T-helper 1 cell treated with Interleukin-12 subunit alpha and Interleukin-12 subunit beta and Interleukin-4 antibody, amounts not matched to agents 30 ng/mL and 1 ng/mL, for 36 hours (primary cell): ENCODE results near the gene NPTN. TPM values are rescaled to one million over a fixed set of nuclear protein-coding genes. Genes with fewer than 3 reads are reported as not detected.
"Not testable (repeated sequence)": the region's sequence is repeated elsewhere in the genome, so short reads cannot be mapped to it uniquely, and the experiment has no call there.

Source experiments
- intact Hi-C: fragments of 100-400 bp; cut with micrococcal nuclease; formaldehyde crosslinking; loops from one replicate; pipeline ENCODE4 v1.15.1; 2024
- total RNA-seq: library from RNA; stranded (reverse); gene quantifications from 2 replicates; pipeline ENCODE4 v1.2.3, GENCODE V29; 2022

Gene NPTN
- total RNA-seq, 1 donor from 2014 or later = 83.2 TPM

DNA sequence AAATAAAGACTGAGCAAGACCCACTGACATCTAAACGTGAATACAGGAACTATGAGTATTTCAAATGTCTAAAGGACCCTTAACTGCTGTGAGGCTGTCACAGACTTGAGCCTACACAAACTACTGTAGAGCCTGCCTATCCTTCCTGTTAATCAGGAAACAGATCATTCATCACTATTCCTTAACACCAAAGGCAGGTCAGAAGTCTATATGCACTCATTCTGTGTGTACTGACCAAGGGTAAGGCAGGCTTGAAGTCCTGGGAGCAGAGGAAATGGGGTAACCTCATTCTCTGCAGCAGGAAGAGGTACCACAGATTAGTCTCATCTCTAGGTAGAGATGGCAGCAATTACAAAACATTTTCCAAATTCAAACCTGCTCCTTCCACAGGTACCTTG lies 30.7 kb downstream of the NPTN start:
- intact Hi-C loops = loop anchor here (5.0 kb wide), 1 partner anchor 40 kb away; no protein-coding TSS in a partner anchor

DNA sequence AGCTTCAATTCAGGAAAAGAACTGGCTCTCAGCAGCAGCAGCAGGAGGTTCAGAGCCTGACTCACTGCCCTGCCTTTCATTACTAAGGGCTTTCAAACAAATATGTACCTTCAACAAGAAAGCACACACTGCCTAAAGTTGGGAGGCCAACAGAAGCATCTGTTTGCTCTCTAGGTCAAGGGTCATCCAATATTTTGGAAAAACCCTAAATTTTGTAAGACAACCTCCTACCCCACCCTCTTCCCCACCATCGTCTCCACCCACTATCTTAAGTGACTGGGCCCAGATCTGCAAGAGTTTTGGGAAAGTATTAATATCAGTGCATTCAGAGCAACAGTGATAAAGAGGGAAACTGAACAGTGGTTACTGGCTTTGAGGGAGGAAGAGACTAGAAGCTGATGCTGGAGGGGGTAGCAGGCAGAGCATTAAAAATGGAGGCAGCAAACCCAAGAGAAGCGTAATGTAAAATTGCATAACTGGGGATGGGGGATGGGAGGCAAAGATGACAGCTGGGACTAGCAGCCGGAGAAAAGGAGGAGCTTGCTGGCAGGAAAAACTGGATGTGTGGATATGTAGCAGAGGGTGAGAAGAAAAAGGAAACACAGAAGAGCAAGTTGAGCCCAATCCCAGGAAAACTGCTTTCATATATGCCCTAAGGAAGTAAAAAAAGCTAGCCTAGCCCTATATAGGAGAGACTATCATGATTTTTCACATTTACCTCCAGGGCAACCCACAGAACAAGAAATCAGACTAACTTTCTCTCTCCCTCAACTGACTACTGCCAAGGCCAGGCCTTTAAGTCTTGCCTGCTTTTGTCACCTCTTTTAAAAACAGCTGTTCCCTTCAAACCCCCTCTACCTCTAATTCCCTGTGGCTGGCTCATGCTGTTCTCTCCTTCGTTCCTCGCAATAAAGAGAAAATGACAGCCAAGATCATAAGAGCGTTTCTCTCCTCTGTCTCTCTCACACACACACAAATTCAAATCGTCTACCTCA lies 31.4 kb downstream of the NPTN start:
- intact Hi-C loops = loop anchor here (5.0 kb wide), 1 partner anchor 39 kb away; no protein-coding TSS in a partner anchor

DNA sequence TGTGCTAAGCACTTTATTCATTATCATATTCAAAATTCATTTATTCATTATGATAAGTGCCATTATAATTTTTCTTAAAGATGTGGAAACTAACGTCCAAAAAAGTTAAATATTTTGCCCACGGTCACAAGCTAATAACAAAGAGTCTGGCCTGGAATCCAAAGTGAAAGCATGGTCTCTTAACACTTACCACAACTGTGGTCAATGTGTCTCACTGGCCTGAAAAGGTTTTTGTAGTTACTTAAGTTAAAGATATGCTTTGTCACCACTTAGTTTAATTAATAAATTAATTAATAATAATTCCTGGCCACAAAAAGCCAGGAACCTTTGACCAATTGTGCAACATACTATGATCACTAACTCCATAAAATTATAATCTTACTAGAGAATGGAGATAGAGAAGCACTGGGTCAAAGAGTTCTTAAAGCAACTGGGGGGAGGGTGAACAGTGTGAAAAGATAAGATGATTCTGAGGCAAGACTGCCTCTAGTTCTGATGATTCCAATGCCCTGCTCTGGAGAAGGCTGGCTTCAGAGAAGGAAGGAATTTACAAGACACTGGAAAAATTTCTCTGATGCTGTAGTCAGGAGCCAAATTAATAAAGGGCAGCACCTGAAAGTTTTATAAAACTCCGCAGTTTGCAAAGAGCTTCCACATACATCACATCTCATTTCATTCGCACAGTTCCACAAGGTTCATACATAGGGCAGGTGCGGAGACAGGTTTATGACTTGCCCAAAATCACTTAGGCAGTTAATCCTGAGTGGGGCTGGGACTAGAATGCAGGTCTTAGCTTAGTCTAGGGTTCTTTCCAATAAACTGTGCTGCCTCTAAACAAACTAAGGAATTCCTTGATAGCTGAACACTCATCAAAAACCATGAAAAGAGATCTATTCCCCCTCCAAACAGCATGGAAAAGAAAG lies 32.5 kb downstream of the NPTN start:
- intact Hi-C loops = loop anchor here (5.0 kb wide), 1 partner anchor 38 kb away; no protein-coding TSS in a partner anchor

- intact Hi-C loops = loop anchor here (5.0 kb wide), 1 partner anchor 38 kb away; no protein-coding TSS in a partner anchor
Measured at GRCh38 chr15:73599934-73600333, 33.3 kb downstream of the NPTN start.

DNA sequence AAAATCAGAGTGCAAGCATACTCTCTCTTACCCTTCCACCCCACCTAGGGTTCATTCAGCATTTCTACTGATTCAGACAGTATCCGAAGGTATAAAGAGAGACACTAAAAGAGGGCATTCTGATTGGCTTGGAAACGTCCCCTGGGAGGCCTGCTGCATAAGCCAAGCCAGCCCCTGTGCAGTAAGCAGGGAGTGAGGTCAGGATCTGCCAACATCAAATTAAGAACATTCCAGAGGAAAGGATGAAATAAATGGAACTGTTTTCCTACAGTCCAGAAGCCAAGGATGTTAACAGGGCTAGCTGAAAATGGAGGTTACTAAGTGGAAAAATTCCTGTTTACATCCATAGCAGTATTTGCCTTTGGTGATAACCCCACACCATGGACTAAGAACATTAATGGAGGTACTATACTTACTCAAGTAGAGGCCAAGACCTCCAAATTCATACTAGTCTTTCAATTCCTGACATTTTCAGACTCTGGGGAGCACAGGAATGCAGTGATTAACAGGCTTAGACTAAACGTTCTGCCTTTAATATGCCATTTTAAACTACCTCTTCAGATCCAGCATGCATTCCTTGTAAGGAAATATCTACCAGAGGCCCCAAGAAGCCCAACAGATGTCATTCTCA lies 34.5 kb downstream of the NPTN start:
- intact Hi-C loops = no loop called here

DNA sequence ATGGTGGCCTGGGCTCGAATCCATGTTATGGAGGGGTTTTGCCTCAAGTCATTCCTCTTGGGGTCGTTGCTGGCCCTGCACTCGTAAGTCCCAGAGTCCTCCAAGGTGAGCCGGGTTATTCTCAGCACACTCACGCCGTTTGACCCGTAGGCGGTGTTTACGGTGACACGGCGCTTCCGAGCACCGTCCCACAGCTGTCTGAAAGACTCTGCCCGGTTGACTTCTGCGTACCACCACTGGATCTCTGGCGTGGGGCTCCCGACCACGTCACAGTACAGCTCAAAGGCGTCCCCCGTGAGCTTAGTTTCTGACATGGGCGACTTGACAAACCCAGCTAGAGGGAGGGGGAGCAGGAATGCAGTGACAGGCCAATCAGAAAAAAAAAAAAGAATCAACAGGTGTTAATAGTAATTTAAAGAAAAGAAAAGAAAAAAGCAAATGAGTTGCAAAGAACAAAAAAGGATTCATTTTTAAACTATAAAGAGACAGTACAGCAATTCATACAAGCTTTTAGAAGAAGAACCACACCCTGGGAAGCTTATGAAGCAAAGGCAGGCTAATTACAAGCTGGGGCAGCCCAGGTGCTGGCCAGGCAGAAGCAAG lies 36.1 kb downstream of the NPTN start:
- intact Hi-C loops = no loop called here

DNA sequence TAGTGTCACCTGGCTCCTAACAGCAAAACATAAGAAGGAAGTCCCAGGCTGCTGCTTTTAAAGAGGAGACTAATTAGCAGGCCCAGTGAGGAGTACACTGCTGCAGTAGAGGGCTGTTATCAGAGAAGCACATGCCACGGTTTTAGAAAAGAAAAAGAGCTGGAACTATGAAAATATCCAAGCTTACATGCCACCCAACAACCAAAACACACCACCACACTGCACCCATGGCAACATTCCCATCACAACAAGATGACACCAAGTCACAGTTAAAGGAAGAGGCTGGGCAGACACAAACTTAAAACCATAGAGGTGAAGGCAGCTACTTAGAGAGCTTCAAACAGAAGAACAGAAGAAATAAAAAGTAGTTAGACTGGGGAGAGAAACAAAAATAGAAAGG lies 37.0 kb downstream of the NPTN start:
- intact Hi-C loops = no loop called here

GRCh38 chr15:73594109-73594508 lies 39.1 kb downstream of the NPTN start:
- intact Hi-C loops = loop anchor here (2.0 kb wide), 1 partner anchor 15 kb away; no protein-coding TSS in a partner anchor

- intact Hi-C loops = loop anchor here (2.0 kb wide), 1 partner anchor 15 kb away; no protein-coding TSS in a partner anchor
Measured at GRCh38 chr15:73593304-73594074, 39.7 kb downstream of the NPTN start.

DNA sequence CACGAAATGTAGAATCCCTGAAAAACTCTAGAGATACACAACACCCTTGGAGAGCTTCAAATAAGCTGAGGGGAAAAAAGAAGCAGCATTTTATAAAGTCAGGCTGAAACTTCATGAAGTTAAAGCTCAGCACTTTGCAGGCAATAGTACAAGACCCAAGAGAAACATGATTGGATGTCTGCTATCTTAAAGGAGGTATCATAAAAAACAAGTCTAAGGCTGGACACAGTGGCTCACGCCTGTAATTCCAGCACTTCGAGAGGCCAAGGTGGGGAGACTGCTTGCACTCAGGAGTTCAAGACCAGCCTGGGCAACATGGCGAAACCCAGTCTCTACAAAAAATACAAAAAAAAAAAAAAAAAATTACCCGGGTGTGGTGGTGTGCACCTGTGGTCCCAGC lies 42.9 kb downstream of the NPTN start:
- intact Hi-C loops = no loop called here

DNA sequence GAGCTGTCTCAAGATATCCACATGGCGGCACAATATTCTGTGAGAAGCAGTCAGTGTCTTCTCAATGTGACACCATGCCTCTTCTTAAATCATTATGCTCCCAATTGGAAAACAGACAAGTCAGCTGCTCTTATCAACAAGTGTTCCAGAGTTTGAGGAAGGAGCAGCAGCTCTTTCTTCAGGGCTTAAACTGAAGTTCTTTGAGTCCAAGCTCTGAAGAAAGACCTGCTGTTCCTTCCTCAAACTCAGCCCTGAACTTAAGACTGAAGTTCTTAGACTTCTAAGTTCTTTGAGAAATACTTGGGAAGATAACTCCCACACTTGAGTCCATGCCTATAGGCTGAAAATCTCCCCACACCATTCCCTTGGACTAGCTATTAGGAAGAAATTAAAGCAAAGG lies 43.4 kb downstream of the NPTN start:
- intact Hi-C loops = no loop called here

DNA sequence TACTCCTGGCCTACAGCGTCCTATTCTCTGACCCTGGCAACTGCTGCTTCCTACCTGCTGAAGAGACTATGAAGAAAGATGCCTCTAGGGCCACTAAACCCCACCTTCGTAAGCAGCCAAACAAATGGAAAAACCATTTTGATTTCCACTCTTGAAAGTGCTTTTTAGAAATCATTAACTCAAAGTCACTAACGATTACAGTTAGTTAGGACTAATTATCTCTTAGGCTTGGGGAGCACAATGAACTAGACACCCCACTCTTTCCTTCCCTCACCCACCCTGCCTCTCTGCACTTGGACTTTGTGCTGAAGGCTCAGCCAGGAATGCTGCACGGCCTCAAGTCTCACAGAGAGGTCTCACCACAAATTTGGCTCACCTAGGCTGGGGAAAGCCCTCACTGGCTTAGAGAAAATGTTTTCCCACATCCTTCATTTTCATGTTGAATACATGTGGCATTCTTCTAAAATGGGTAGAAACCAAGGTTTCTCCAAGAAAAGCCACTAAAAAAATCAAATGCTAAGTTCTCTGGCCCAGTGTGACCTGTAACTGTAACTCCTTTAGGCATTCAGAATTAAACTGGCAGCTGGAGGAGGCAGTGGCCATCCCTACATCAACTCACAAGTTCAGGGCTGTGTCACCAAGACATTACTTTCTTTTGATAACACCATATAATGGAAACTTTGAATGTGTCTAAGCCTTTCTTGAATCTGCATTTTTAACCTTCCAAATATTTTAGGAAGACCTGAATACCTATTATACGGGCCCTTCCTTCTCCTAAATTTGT lies 47.1 kb downstream of the NPTN start:
- intact Hi-C loops = loop anchor here (2.0 kb wide), 1 partner anchor 15 kb away; no protein-coding TSS in a partner anchor

GRCh38 chr15:73584699-73585420 lies 48.3 kb downstream of the NPTN start:
- intact Hi-C loops = loop anchor here (2.0 kb wide), 1 partner anchor 14 kb away; no protein-coding TSS in a partner anchor

- intact Hi-C loops = no loop called here
Measured at GRCh38 chr15:73583544-73583943, 49.6 kb downstream of the NPTN start.

- intact Hi-C loops = no loop called here
Measured at GRCh38 chr15:73582851-73583379, 50.3 kb downstream of the NPTN start.

GRCh38 chr15:73578026-73578425 lies 55.2 kb downstream of the NPTN start:
- intact Hi-C loops = no loop called here

GRCh38 chr15:73577593-73577992 lies 55.6 kb downstream of the NPTN start:
- intact Hi-C loops = not testable (repeated sequence)
